H1 (cell line): ENCODE results near the gene AWAT2. TPM values are rescaled to one million over a fixed set of nuclear protein-coding genes. Genes with fewer than 3 reads are reported as not detected.

Experiments
- BCL11A ChIP-seq, 2 experiments: IDR thresholded peaks; one replicate each; pipeline ENCODE4 v1.6.1; 2011; ENCODE audit warnings: low read depth in 2 of 2, low read length in 2 of 2, mild to moderate bottlenecking in 2 of 2
- HDAC2 ChIP-seq, 2 experiments: fragments of 300-600 bp in 1 of 2; sonication (generic) in 1 of 2; IDR thresholded peaks; 2 replicates each; pipeline ENCODE4 v1.6.1; 2011 to 2012; ENCODE audit warnings: low read depth in 2 of 2, low read length in 2 of 2, mild to moderate bottlenecking in 2 of 2, moderate library complexity in 2 of 2, borderline replicate concordance in 1 of 2, inconsistent platforms in 1 of 2
- RNF2 ChIP-seq: fragments of 200-900, 300-1000 bp; sonication (generic); IDR thresholded peaks from 2 replicates; pipeline ENCODE4 v1.7.1; 2016; ENCODE audit warnings: borderline replicate concordance, low read depth, mild to moderate bottlenecking, antibody characterized with exemption, low read length; ENCODE audit not compliant: poor library complexity, severe bottlenecking; ENCODE audit errors: missing control alignments
- SP4 ChIP-seq: IDR thresholded peaks from 2 replicates; pipeline ENCODE4 v1.6.1; 2012; ENCODE audit warnings: low read length, inconsistent platforms
- polyA plus RNA-seq, 7 experiments: library from polyadenylated mRNA; depleted of rRNA in 3 of 7; stranded (reverse) in 5 of 7; unstranded in 2 of 7; fragments of >200 nt in 5 of 7; fragments of 200-250 nt in 2 of 7; gene quantifications; 1 replicate in 5 of 7; 2 replicates in 1 of 7; 4 replicates in 1 of 7; pipeline versions ENCODE4 v1.2.1 to v1.2.3, GENCODE V29; 2011 to 2013; ENCODE audit warnings: missing spikeins in 2 of 7, mixed read lengths in 2 of 7
- total RNA-seq: library from RNA; stranded (reverse); fragmentation: NEBNext Ultra II Directional; extraction: Animal tissue kit (Norgen Biotek cat#: 25700); gene quantifications from 2 replicates; pipeline ENCODE4 v1.2.1, GENCODE V29; 2021
- TF ChIP-seq, protein P1 (sequence below): fragments of 300-600 bp; sonication (generic); IDR thresholded peaks from 2 replicates; pipeline ENCODE4 v1.7.1; 2012; ENCODE audit warnings: low read length, moderate library complexity, mild to moderate bottlenecking, inconsistent platforms; ENCODE audit not compliant: insufficient replicate concordance

AWAT2 gene
- total and polyA plus RNA-seq, 2 of the 8 experiments (the other 6 are each of a cell fraction or from before 2014, with no cell fraction given), result not detected

DNA sequence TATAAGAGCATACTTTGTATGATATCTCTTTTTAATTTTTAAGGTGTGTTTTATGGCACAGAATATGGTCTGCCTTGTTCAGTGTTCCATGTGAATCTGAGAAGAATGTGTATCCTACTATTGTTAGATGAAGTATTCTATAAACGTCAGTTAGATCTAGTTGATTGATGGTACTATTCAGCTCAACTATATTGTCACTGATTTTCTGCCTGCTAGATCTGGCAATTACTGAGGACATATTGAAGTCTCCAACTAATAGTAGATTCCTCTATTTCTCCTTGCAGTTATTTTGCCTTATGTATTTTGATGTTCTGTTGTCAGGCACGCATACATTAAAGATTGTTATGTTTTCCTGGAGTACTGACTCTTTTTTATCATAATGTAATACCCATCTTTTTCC lies 39.8 kb downstream of the AWAT2 start (continued):
- TF ChIP-seq, protein P1, sequence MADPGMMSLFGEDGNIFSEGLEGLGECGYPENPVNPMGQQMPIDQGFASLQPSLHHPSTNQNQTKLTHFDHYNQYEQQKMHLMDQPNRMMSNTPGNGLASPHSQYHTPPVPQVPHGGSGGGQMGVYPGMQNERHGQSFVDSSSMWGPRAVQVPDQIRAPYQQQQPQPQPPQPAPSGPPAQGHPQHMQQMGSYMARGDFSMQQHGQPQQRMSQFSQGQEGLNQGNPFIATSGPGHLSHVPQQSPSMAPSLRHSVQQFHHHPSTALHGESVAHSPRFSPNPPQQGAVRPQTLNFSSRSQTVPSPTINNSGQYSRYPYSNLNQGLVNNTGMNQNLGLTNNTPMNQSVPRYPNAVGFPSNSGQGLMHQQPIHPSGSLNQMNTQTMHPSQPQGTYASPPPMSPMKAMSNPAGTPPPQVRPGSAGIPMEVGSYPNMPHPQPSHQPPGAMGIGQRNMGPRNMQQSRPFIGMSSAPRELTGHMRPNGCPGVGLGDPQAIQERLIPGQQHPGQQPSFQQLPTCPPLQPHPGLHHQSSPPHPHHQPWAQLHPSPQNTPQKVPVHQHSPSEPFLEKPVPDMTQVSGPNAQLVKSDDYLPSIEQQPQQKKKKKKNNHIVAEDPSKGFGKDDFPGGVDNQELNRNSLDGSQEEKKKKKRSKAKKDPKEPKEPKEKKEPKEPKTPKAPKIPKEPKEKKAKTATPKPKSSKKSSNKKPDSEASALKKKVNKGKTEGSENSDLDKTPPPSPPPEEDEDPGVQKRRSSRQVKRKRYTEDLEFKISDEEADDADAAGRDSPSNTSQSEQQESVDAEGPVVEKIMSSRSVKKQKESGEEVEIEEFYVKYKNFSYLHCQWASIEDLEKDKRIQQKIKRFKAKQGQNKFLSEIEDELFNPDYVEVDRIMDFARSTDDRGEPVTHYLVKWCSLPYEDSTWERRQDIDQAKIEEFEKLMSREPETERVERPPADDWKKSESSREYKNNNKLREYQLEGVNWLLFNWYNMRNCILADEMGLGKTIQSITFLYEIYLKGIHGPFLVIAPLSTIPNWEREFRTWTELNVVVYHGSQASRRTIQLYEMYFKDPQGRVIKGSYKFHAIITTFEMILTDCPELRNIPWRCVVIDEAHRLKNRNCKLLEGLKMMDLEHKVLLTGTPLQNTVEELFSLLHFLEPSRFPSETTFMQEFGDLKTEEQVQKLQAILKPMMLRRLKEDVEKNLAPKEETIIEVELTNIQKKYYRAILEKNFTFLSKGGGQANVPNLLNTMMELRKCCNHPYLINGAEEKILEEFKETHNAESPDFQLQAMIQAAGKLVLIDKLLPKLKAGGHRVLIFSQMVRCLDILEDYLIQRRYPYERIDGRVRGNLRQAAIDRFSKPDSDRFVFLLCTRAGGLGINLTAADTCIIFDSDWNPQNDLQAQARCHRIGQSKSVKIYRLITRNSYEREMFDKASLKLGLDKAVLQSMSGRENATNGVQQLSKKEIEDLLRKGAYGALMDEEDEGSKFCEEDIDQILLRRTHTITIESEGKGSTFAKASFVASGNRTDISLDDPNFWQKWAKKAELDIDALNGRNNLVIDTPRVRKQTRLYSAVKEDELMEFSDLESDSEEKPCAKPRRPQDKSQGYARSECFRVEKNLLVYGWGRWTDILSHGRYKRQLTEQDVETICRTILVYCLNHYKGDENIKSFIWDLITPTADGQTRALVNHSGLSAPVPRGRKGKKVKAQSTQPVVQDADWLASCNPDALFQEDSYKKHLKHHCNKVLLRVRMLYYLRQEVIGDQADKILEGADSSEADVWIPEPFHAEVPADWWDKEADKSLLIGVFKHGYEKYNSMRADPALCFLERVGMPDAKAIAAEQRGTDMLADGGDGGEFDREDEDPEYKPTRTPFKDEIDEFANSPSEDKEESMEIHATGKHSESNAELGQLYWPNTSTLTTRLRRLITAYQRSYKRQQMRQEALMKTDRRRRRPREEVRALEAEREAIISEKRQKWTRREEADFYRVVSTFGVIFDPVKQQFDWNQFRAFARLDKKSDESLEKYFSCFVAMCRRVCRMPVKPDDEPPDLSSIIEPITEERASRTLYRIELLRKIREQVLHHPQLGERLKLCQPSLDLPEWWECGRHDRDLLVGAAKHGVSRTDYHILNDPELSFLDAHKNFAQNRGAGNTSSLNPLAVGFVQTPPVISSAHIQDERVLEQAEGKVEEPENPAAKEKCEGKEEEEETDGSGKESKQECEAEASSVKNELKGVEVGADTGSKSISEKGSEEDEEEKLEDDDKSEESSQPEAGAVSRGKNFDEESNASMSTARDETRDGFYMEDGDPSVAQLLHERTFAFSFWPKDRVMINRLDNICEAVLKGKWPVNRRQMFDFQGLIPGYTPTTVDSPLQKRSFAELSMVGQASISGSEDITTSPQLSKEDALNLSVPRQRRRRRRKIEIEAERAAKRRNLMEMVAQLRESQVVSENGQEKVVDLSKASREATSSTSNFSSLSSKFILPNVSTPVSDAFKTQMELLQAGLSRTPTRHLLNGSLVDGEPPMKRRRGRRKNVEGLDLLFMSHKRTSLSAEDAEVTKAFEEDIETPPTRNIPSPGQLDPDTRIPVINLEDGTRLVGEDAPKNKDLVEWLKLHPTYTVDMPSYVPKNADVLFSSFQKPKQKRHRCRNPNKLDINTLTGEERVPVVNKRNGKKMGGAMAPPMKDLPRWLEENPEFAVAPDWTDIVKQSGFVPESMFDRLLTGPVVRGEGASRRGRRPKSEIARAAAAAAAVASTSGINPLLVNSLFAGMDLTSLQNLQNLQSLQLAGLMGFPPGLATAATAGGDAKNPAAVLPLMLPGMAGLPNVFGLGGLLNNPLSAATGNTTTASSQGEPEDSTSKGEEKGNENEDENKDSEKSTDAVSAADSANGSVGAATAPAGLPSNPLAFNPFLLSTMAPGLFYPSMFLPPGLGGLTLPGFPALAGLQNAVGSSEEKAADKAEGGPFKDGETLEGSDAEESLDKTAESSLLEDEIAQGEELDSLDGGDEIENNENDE, result no peak
- TF ChIP-seq SP4 (no peak), RNF2 (no peak), BCL11A (IDR thresholded peaks at IDR 0.05; ENCODE audit: low read depth in 2 of 2, low read length in 2 of 2) (no peak), HDAC2 (IDR thresholded peaks at IDR 0.05; ENCODE audit: borderline replicate concordance in 1 of 2, low read depth in 2 of 2, low read length in 2 of 2) (no peak)
